Glomerular visceral epithelial cell (primary cell): ENCODE data around the gene RASL11B.

ENCODE experiments used
- DNase-seq: peaks from one replicate; pipeline ENCODE4 v3.0.0-alpha.2; 2016; ENCODE audit errors: extremely low spot score

The RASL11B gene

GRCh38 chr4:52914051-52914605 is 52.0 kb downstream of the RASL11B start:
- no peak for DNase-seq

GRCh38 chr4:52915191-52915590 is 53.1 kb downstream of the RASL11B start:
- no peak for DNase-seq

GRCh38 chr4:52915730-52916300 is 53.7 kb downstream of the RASL11B start:
- DNase-seq, result no peak
